Liver (tissue), 9 donors: ENCODE measurements around the gene LASP1. TPM values are rescaled to one million over a fixed set of nuclear protein-coding genes. Genes with fewer than 3 reads are reported as not detected.

Source experiments
- DNase-seq: peaks from one replicate; pipeline ENCODE4 v3.0.0-alpha.2; 2017; ENCODE audit warnings: low spot score
- H3K27ac ChIP-seq, 2 donors: one replicate each; pipeline ENCODE4 v1.7.0; 2013; ENCODE audit warnings: inconsistent platforms in 2 of 2, low read length in 2 of 2, control low read depth in 1 of 2, low read depth in 1 of 2, mild to moderate bottlenecking in 1 of 2
- H3K27me3 ChIP-seq, 4 donors: one replicate each; pipeline versions ENCODE4 v1.6.1 to v1.7.0; 2013; ENCODE audit warnings: low read length in 3 of 4, inconsistent platforms in 1 of 4, mild to moderate bottlenecking in 1 of 4, moderate library complexity in 1 of 4; ENCODE audit not compliant: control insufficient read depth in 4 of 4, insufficient read depth in 4 of 4
- H3K36me3 ChIP-seq, 4 donors: one replicate each; pipeline versions ENCODE4 v1.6.1 to v1.7.0; 2013; ENCODE audit warnings: low read length in 3 of 4, mild to moderate bottlenecking in 3 of 4, low read depth in 1 of 4, moderate library complexity in 1 of 4; ENCODE audit not compliant: control insufficient read depth in 4 of 4, insufficient read depth in 3 of 4
- H3K4me1 ChIP-seq, 4 donors: one replicate each; pipeline versions ENCODE4 v1.6.1 to v1.7.0; 2013; ENCODE audit warnings: low read length in 3 of 4, mild to moderate bottlenecking in 3 of 4, moderate library complexity in 1 of 4; ENCODE audit not compliant: control insufficient read depth in 4 of 4, insufficient read depth in 4 of 4
- H3K4me3 ChIP-seq, 3 donors: one replicate each; pipeline versions ENCODE4 v1.6.1 to v1.7.0; 2013; ENCODE audit warnings: low read length in 3 of 3, control low read depth in 1 of 3, low read depth in 1 of 3, mild to moderate bottlenecking in 1 of 3
- H3K9ac ChIP-seq, 2 donors: one replicate each; pipeline ENCODE4 v1.7.0; 2013; ENCODE audit warnings: low read length in 2 of 2, mild to moderate bottlenecking in 2 of 2, moderate library complexity in 2 of 2, control low read depth in 1 of 2, low read depth in 1 of 2
- H3K9me3 ChIP-seq, 4 donors: one replicate each; pipeline versions ENCODE4 v1.6.1 to v1.7.0; 2013; ENCODE audit warnings: low read length in 3 of 4; ENCODE audit not compliant: control insufficient read depth in 4 of 4
- EGR1 ChIP-seq, 2 donors: IDR thresholded peaks; 2 replicates each; pipeline ENCODE4 v1.6.1; 2016 to 2018; ENCODE audit warnings: antibody characterized with exemption in 2 of 2, low read depth in 2 of 2
- FOXA1 ChIP-seq: IDR thresholded peaks from 2 replicates; pipeline ENCODE4 v1.6.1; 2016; ENCODE audit warnings: antibody characterized with exemption
- FOXA2 ChIP-seq: IDR thresholded peaks from 2 replicates; pipeline ENCODE4 v1.6.1; 2016; ENCODE audit warnings: antibody characterized with exemption
- GABPA ChIP-seq, 2 donors: IDR thresholded peaks in 1 of 2; conservative IDR thresholded peaks in 1 of 2; 2 replicates each; pipeline ENCODE4 v1.6.1; 2016; ENCODE audit warnings: antibody characterized with exemption in 2 of 2, mild to moderate bottlenecking in 1 of 2, moderate library complexity in 1 of 2
- HNF4A ChIP-seq, 2 donors: conservative IDR thresholded peaks; 2 replicates each; pipeline ENCODE4 v1.6.1; 2016; ENCODE audit warnings: antibody characterized with exemption in 2 of 2, mild to moderate bottlenecking in 2 of 2
- HNF4G ChIP-seq: IDR thresholded peaks from 2 replicates; pipeline ENCODE4 v1.6.1; 2016; ENCODE audit warnings: antibody characterized with exemption
- JUND ChIP-seq, 2 donors: IDR thresholded peaks; 2 replicates each; pipeline ENCODE4 v1.6.1; 2016; ENCODE audit warnings: antibody characterized with exemption in 2 of 2
- NR2F2 ChIP-seq: IDR thresholded peaks from 2 replicates; pipeline ENCODE4 v1.6.1; 2016; ENCODE audit warnings: antibody characterized with exemption
- RAD21 ChIP-seq, 2 donors: IDR thresholded peaks; 2 replicates each; pipeline ENCODE4 v1.6.1; 2016; ENCODE audit warnings: antibody characterized with exemption in 2 of 2, mild to moderate bottlenecking in 2 of 2
- RXRA ChIP-seq, 2 donors: IDR thresholded peaks; 2 replicates each; pipeline ENCODE4 v1.6.1; 2017 to 2018; ENCODE audit warnings: antibody characterized with exemption in 2 of 2, mild to moderate bottlenecking in 1 of 2
- SP1 ChIP-seq: IDR thresholded peaks from 2 replicates; pipeline ENCODE4 v1.6.1; 2018; ENCODE audit warnings: antibody characterized with exemption, mild to moderate bottlenecking
- TAF1 ChIP-seq: conservative IDR thresholded peaks from 2 replicates; pipeline ENCODE4 v1.6.1; 2016; ENCODE audit warnings: antibody characterized with exemption, mild to moderate bottlenecking
- YY1 ChIP-seq: IDR thresholded peaks from 2 replicates; pipeline ENCODE4 v1.6.1; 2016; ENCODE audit warnings: antibody characterized with exemption, mild to moderate bottlenecking
- WGBS: extraction: QIAGEN DNeasy Blood & Tissue Kit; methylation state at CpG from one replicate; pipeline ENCODE4 v1.1.7; 2013; 5-methylcytosine and 5-hydroxymethylcytosine counted together
- polyA plus RNA-seq, 2 donors: library from polyadenylated mRNA; stranded (reverse) in 1 of 2; unstranded in 1 of 2; fragments of 200-250 nt in 1 of 2; fragments of >200 nt in 1 of 2; fragmentation: Nextera tagmentation in 1 of 2; extraction: Ambion mirVana in 1 of 2; gene quantifications; one replicate each; pipeline versions ENCODE4 v1.2.1 to v1.2.3, GENCODE V29; 2013 to 2015
- total RNA-seq, 2 donors: library from RNA; depleted of rRNA; stranded (reverse); fragments of >200 nt; gene quantifications; one replicate each; pipeline ENCODE4 v1.2.3, GENCODE V29; 2014
- TF ChIP-seq, protein P1 (sequence below): IDR thresholded peaks from 2 replicates; pipeline ENCODE4 v1.6.1; 2016; ENCODE audit warnings: antibody characterized with exemption
- TF ChIP-seq, protein P2 (sequence below): IDR thresholded peaks from 2 replicates; pipeline ENCODE4 v1.6.1; 2016; ENCODE audit warnings: antibody characterized with exemption
- TF ChIP-seq, protein P3 (sequence below): fragments of 150-350 bp; IDR thresholded peaks from 2 replicates; pipeline ENCODE4 v1.5.1; 2017; ENCODE audit warnings: improper control_type of control experiment, low read depth, low read length; ENCODE audit not compliant: missing input control
- TF ChIP-seq, protein P4 (sequence below): IDR thresholded peaks from 2 replicates; pipeline ENCODE4 v1.6.1; 2016; ENCODE audit warnings: antibody characterized with exemption, mild to moderate bottlenecking
- TF ChIP-seq, protein P5 (sequence below): IDR thresholded peaks from 2 replicates; pipeline ENCODE4 v1.6.1; 2016; ENCODE audit warnings: antibody characterized with exemption
- donor health status: healthy.
- donor health status: healthy.
- donor health status: healthy.
- donor health status: healthy.
- donor health status: healthy.

Gene LASP1
- total and polyA plus RNA-seq, 4 donors = 18.2 to 77.7 (median 68.4) TPM

DNA sequence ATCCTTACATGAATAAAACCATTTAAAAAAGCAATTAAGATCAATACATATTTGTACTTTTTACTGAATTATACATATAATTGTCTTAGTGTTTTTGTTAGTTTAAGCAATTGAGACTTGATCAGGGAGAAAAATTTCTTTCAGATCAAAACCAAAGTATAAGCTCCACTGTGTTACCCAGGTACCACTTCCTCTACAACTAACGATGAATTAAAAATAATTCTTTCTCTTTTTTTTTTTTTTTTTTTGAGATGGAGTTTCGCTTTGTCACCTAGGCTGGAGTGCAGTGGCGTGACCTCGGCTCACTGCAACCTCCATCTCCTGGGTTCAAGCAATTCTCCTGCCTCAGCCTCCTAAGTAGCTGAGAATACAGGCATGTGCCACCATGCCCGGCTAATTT, 90.5 kb downstream of the LASP1 start:
- Histone ChIP-seq H3K27me3 (no peaks in the 10 kb centered on the region), H3K36me3 (no peaks in the 10 kb centered on the region), H3K27ac (no peak overlapping the region), H3K9me3 (no peaks in the 10 kb centered on the region), H3K4me1 (no peaks in the 10 kb centered on the region), H3K9ac (no peak overlapping the region), H3K4me3 (no peak overlapping the region)
- no peak for TF ChIP-seq RAD21 (IDR thresholded peaks at IDR 0.05)
- 88% methylated on average over 5 of the region's 5 CpGs for WGBS
- DNase-seq = no peak

DNA sequence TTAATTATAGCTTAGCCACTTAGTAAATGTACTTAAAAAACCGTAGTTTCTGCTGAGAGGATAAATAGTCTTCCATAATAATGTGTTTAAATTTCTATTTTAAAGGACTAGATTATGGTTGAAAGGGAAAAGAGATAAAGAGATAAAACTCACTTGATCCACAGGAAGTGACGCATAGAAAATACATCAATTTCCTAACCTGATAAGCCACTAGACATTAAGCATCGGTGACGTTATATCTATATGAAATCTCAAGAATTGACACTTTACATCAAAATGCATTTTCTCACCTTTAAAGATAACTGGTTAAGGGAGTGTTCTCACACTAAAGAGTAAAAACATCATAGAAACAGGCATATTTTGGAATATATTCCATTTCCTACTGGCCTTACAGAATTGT, 91.6 kb downstream of the LASP1 start:
- Histone ChIP-seq H3K9me3 (no peaks in the 10 kb centered on the region), H3K27ac (no peak overlapping the region), H3K27me3 (no peaks in the 10 kb centered on the region), H3K9ac (no peak overlapping the region), H3K36me3 (no peaks in the 10 kb centered on the region), H3K4me1 (no peaks in the 10 kb centered on the region), H3K4me3 (no peak overlapping the region)
- 74% methylated on average over 4 of the region's 4 CpGs for WGBS
- no peak for TF ChIP-seq RAD21 (IDR thresholded peaks at IDR 0.05)
- DNase-seq = no peak

DNA sequence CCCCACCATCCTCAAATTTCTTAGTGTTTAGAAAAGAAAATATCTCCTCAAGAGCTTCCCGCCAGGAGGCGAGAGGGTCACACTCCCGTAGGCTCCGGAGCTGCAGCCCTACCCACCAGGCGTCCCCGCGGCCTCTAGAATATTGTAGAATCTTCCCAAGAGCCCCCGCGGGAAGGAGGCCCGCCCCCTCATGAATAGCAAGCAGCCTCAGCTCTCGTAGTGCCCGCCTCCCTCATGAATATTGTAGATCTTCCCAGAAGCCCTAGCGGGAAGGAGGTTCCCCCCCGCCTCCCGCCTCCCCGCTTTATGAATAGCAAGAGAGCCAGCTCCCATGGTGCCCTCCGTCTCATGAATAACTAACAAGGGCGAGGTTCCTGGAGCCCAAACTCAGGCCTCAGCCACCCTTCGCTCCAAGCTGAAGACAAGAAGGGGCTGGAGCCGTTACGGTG, 97.5 kb downstream of the LASP1 start, which contains the start of gene FBXO47:
TSS of gene FBXO47 (minus strand) at position 114 of the 449 bp plus-strand sequence. CDS start 4,378 bp downstream, outside the sequence.
- TF ChIP-seq, protein P1, sequence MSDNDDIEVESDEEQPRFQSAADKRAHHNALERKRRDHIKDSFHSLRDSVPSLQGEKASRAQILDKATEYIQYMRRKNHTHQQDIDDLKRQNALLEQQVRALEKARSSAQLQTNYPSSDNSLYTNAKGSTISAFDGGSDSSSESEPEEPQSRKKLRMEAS = peak; percentile 79
- no peak for TF ChIP-seq JUND (IDR thresholded peaks at IDR 0.05)
- TF ChIP-seq RXRA (IDR thresholded peaks at IDR 0.05) = peak; percentile 33 to 41
- TF ChIP-seq, protein P2, sequence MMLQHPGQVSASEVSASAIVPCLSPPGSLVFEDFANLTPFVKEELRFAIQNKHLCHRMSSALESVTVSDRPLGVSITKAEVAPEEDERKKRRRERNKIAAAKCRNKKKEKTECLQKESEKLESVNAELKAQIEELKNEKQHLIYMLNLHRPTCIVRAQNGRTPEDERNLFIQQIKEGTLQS = no peak
- TF ChIP-seq TAF1 = peak; percentile 83
- TF ChIP-seq, protein P3, sequence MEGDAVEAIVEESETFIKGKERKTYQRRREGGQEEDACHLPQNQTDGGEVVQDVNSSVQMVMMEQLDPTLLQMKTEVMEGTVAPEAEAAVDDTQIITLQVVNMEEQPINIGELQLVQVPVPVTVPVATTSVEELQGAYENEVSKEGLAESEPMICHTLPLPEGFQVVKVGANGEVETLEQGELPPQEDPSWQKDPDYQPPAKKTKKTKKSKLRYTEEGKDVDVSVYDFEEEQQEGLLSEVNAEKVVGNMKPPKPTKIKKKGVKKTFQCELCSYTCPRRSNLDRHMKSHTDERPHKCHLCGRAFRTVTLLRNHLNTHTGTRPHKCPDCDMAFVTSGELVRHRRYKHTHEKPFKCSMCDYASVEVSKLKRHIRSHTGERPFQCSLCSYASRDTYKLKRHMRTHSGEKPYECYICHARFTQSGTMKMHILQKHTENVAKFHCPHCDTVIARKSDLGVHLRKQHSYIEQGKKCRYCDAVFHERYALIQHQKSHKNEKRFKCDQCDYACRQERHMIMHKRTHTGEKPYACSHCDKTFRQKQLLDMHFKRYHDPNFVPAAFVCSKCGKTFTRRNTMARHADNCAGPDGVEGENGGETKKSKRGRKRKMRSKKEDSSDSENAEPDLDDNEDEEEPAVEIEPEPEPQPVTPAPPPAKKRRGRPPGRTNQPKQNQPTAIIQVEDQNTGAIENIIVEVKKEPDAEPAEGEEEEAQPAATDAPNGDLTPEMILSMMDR = peak; percentile 4
- TF ChIP-seq EGR1 (IDR thresholded peaks at IDR 0.05; ENCODE audit: low read depth in 2 of 2) = peak; percentile 63 to 64
- TF ChIP-seq HNF4A (conservative IDR thresholded peaks at IDR 0.05) = peak in 1 of 2 donors; percentile 46
- peak; percentile 53 to 68 for TF ChIP-seq RAD21 (IDR thresholded peaks at IDR 0.05)
- no peak for TF ChIP-seq HNF4G
- TF ChIP-seq FOXA2 = no peak
- peak; percentile 92 for TF ChIP-seq YY1
- TF ChIP-seq SP1 = peak; percentile 62
- TF ChIP-seq, protein P4, sequence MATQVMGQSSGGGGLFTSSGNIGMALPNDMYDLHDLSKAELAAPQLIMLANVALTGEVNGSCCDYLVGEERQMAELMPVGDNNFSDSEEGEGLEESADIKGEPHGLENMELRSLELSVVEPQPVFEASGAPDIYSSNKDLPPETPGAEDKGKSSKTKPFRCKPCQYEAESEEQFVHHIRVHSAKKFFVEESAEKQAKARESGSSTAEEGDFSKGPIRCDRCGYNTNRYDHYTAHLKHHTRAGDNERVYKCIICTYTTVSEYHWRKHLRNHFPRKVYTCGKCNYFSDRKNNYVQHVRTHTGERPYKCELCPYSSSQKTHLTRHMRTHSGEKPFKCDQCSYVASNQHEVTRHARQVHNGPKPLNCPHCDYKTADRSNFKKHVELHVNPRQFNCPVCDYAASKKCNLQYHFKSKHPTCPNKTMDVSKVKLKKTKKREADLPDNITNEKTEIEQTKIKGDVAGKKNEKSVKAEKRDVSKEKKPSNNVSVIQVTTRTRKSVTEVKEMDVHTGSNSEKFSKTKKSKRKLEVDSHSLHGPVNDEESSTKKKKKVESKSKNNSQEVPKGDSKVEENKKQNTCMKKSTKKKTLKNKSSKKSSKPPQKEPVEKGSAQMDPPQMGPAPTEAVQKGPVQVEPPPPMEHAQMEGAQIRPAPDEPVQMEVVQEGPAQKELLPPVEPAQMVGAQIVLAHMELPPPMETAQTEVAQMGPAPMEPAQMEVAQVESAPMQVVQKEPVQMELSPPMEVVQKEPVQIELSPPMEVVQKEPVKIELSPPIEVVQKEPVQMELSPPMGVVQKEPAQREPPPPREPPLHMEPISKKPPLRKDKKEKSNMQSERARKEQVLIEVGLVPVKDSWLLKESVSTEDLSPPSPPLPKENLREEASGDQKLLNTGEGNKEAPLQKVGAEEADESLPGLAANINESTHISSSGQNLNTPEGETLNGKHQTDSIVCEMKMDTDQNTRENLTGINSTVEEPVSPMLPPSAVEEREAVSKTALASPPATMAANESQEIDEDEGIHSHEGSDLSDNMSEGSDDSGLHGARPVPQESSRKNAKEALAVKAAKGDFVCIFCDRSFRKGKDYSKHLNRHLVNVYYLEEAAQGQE = peak; percentile 72
- peak; percentile 11 for TF ChIP-seq NR2F2
- TF ChIP-seq, protein P5, sequence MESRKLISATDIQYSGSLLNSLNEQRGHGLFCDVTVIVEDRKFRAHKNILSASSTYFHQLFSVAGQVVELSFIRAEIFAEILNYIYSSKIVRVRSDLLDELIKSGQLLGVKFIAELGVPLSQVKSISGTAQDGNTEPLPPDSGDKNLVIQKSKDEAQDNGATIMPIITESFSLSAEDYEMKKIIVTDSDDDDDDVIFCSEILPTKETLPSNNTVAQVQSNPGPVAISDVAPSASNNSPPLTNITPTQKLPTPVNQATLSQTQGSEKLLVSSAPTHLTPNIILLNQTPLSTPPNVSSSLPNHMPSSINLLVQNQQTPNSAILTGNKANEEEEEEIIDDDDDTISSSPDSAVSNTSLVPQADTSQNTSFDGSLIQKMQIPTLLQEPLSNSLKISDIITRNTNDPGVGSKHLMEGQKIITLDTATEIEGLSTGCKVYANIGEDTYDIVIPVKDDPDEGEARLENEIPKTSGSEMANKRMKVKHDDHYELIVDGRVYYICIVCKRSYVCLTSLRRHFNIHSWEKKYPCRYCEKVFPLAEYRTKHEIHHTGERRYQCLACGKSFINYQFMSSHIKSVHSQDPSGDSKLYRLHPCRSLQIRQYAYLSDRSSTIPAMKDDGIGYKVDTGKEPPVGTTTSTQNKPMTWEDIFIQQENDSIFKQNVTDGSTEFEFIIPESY = peak; percentile 32
- TF ChIP-seq GABPA (IDR thresholded peaks at IDR 0.05 in 1 of 2, conservative IDR thresholded peaks at IDR 0.05 in 1 of 2) = peak in 1 of 2 donors; percentile 20
- no peak for TF ChIP-seq FOXA1
- Histone ChIP-seq H3K27me3 (no peaks in the 10 kb centered on the region), H3K4me3 (peak within 1 kb of the TSS in 2 of 3 donors; percentile 31 to 35), H3K36me3 (no peaks in the 10 kb centered on the region), H3K9ac (peak within 1 kb of the TSS in 1 of 2 donors; percentile 80), H3K27ac (peak within 1 kb of the TSS; percentile 61 to 64), H3K4me1 (peaks cover 0 to 2% (median 0%) of the 10 kb centered on the region in 4 donors), H3K9me3 (no peaks in the 10 kb centered on the region)
- peak; percentile 79 for DNase-seq
- 18% methylated on average over 21 of the region's 21 CpGs for WGBS
